Measurements from ENCODE around the gene ZSCAN1.
"Not testable (repeated sequence)": the region's sequence is repeated elsewhere in the genome, so short reads cannot be mapped to it uniquely, and the experiment has no call there.

ZSCAN1 gene

DNA sequence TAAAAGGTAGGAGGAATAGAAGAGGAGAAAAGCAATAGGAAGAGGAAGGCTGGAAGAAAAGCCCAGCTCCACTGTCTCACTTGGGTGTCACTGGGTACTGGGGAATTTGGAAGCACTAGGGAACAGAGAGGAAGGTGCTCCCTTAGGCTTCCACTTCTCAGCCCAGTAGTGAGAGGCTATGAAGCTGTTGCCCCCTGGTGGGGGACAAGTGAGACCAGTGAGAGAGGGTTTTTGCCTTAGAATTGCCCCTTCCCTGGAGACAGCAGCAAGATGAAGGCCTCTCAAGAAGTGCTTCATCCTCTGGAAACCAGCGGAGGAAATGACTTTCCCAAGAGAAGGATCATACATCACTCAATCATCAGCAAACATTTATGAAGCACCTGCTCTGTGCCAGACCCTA, 26.5 kb upstream of the ZSCAN1 start:
- DNase-seq (ENCODE audit: insufficient read length, low spot score) (no peak), FAIRE-seq (no peak)
- peak; percentile 10 for TF ChIP-seq CTCF (IDR thresholded peaks at IDR 0.05; ENCODE audit: insufficient read depth, missing control alignments)

GRCh38 chr19:58008877-58009276, 24.9 kb upstream of the ZSCAN1 start:
- not testable (repeated sequence) for FAIRE-seq; DNase-seq (ENCODE audit: insufficient read length, low spot score)

- TF ChIP-seq CTCF (IDR thresholded peaks at IDR 0.05; ENCODE audit: insufficient read depth, missing control alignments): no peak
- FAIRE-seq: no peak
- DNase-seq (ENCODE audit: insufficient read length, low spot score): no peak
Measured at GRCh38 chr19:58009301-58009665, 24.5 kb upstream of the ZSCAN1 start.

DNA sequence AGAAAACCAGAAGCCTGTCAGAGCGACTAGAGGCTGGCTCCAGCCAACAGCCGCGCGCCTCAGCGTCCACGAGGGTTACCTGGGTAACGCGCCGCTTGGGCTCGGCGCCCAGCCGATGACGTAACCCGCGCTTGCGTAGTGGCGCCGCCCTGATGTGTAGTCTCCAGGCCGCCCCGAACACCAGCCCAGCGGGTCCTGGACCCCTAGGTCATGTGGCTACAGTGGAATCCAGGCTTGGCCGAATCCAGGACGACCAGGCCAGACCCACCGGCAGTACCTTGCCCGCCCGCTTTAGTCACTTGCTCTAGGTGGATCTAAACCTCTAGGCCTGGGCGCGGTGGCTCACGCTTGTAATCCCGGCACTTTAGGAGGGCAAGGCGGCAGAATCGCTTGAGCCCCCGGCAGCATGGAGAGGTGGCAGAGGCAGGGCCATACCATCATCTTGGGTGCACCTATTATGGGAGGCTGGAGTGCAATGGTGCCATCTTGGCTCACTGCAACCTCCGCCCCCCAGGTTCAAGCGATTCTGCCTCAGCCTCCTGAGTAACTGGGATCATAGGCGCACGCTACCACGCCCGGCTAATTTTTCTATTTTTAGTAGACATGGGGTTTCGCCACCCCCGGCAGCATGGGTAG, 24.0 kb upstream of the ZSCAN1 start:
- FAIRE-seq (no peak), DNase-seq (ENCODE audit: insufficient read length, low spot score) (peak; percentile 83)
- no peak for TF ChIP-seq CTCF (IDR thresholded peaks at IDR 0.05; ENCODE audit: insufficient read depth, missing control alignments)

DNA sequence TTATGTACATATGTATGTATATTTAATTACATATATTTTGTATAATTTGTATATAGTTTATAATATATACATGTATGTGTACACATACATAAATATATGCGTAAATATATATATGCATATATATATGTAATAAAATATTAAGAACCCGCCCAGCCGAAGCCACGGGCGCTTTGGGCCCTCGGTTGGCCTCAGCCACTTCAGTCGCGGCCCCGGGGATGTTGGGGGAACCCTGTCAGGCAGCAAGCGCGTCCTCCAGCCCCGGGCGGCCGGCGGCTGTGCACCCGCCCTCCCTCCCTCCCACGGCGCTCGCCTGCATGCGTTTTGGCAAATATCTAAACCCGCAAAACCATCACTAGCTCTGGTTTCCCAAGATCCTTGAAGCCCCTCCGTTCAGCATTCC, 23.3 kb upstream of the ZSCAN1 start:
- TF ChIP-seq CTCF (IDR thresholded peaks at IDR 0.05; ENCODE audit: insufficient read depth, missing control alignments): no peak
- DNase-seq (ENCODE audit: insufficient read length, low spot score) (no peak), FAIRE-seq (no peak)

DNA sequence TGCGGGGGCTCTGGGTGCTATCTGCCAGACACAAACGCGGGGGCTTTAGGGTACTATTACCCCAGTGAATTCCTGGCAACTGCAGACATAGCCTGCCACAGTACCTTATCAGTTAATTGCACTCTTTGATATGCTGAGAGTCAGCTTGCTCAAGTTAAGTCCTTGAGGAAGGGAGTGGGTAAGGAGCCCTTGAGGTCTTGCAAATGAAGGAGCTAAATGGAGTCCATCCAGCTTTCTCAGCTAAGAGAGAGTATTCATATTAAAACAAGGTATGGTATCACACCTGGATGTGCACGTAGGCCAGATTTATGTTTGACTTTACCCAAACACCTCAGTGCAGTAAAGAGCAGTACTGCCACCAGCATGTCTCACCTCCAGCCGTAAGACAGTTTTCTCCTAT, 19.7 kb upstream of the ZSCAN1 start:
- TF ChIP-seq CTCF (IDR thresholded peaks at IDR 0.05; ENCODE audit: insufficient read depth, missing control alignments): no peak
- DNase-seq (ENCODE audit: insufficient read length, low spot score) (no peak), FAIRE-seq (no peak)

- DNase-seq (ENCODE audit: insufficient read length, low spot score) (no peak), FAIRE-seq (no peak)
- no peak for TF ChIP-seq CTCF (IDR thresholded peaks at IDR 0.05; ENCODE audit: insufficient read depth, missing control alignments)
Measured at GRCh38 chr19:58020129-58020528, 13.7 kb upstream of the ZSCAN1 start.
